Panc1 (cell line): Measurements from ENCODE around the gene ELMO1.
"Not testable (repeated sequence)": the region's sequence is repeated elsewhere in the genome, so short reads cannot be mapped to it uniquely, and the experiment has no call there.

Experiments
- POLR2AphosphoS5 ChIP-seq: IDR thresholded peaks from 2 replicates; pipeline ENCODE4 v1.6.1; 2012; ENCODE audit warnings: mild to moderate bottlenecking, low read depth, low read length, moderate library complexity
- TF ChIP-seq, protein P1 (sequence below): fragments of 450-650 bp; IDR thresholded peaks from 2 replicates; pipeline ENCODE4 v1.5.1; 2017; ENCODE audit warnings: mild to moderate bottlenecking
- TF ChIP-seq, protein P2 (sequence below), 2 experiments: IDR thresholded peaks; 2 replicates each; pipeline ENCODE4 v1.6.1; 2011 to 2012; ENCODE audit warnings: low read depth in 2 of 2, control low read depth in 1 of 2, low read length in 1 of 2, mild to moderate bottlenecking in 1 of 2, moderate library complexity in 1 of 2; ENCODE audit not compliant: insufficient read depth in 1 of 2

GRCh38 chr7:37133902-37134301, 314.8 kb downstream of the ELMO1 start:
- TF ChIP-seq, protein P1, sequence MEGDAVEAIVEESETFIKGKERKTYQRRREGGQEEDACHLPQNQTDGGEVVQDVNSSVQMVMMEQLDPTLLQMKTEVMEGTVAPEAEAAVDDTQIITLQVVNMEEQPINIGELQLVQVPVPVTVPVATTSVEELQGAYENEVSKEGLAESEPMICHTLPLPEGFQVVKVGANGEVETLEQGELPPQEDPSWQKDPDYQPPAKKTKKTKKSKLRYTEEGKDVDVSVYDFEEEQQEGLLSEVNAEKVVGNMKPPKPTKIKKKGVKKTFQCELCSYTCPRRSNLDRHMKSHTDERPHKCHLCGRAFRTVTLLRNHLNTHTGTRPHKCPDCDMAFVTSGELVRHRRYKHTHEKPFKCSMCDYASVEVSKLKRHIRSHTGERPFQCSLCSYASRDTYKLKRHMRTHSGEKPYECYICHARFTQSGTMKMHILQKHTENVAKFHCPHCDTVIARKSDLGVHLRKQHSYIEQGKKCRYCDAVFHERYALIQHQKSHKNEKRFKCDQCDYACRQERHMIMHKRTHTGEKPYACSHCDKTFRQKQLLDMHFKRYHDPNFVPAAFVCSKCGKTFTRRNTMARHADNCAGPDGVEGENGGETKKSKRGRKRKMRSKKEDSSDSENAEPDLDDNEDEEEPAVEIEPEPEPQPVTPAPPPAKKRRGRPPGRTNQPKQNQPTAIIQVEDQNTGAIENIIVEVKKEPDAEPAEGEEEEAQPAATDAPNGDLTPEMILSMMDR = not testable (repeated sequence)
- TF ChIP-seq, protein P2, sequence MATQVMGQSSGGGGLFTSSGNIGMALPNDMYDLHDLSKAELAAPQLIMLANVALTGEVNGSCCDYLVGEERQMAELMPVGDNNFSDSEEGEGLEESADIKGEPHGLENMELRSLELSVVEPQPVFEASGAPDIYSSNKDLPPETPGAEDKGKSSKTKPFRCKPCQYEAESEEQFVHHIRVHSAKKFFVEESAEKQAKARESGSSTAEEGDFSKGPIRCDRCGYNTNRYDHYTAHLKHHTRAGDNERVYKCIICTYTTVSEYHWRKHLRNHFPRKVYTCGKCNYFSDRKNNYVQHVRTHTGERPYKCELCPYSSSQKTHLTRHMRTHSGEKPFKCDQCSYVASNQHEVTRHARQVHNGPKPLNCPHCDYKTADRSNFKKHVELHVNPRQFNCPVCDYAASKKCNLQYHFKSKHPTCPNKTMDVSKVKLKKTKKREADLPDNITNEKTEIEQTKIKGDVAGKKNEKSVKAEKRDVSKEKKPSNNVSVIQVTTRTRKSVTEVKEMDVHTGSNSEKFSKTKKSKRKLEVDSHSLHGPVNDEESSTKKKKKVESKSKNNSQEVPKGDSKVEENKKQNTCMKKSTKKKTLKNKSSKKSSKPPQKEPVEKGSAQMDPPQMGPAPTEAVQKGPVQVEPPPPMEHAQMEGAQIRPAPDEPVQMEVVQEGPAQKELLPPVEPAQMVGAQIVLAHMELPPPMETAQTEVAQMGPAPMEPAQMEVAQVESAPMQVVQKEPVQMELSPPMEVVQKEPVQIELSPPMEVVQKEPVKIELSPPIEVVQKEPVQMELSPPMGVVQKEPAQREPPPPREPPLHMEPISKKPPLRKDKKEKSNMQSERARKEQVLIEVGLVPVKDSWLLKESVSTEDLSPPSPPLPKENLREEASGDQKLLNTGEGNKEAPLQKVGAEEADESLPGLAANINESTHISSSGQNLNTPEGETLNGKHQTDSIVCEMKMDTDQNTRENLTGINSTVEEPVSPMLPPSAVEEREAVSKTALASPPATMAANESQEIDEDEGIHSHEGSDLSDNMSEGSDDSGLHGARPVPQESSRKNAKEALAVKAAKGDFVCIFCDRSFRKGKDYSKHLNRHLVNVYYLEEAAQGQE (IDR thresholded peaks at IDR 0.05; ENCODE audit: insufficient read depth in 1 of 2, low read depth in 2 of 2, low read length in 1 of 2) = not testable (repeated sequence)
- TF ChIP-seq POLR2AphosphoS5 = not testable (repeated sequence)
